ENCODE data around the gene FKBP1A.
A peak's percentile ranks its signal among the peaks of the same experiment; 100 is the strongest.
"Not testable (repeated sequence)": the region's sequence is repeated elsewhere in the genome, so short reads cannot be mapped to it uniquely, and the experiment has no call there.

Gene FKBP1A

GRCh38 chr20:1362484-1362883, 30.4 kb downstream of the FKBP1A start:
- Mint-ChIP-seq H3K9me3 (no peaks in the 10 kb centered on the region), H3K36me3 (ENCODE audit: insufficient read depth) (peaks cover 7% of the 10 kb centered on the region), H3K27me3 (no peaks in the 10 kb centered on the region), H3K4me3 (no peak overlapping the region), H3K4me1 (ENCODE audit: low read depth in 2 of 2) (peaks cover 28 to 42% of the 10 kb centered on the region in 2 donors), H3K27ac (peak overlapping the region; percentile 61 to 89)
- DNase-seq: no peak
- no peak for ATAC-seq (replicated peaks)

- peaks cover 16% of the 10 kb centered on the region for H3K36me3 Mint-ChIP-seq (ENCODE audit: insufficient read depth)
These were observed 32.6 kb downstream of the FKBP1A start for GRCh38 chr20:1360094-1360846.

GRCh38 chr20:1357921-1358671, 34.8 kb downstream of the FKBP1A start:
- no peak for DNase-seq
- peaks cover 25% of the 10 kb centered on the region for H3K36me3 Mint-ChIP-seq (ENCODE audit: insufficient read depth)
- no peaks in the 10 kb centered on the region for H3K9me3 Mint-ChIP-seq
- H3K4me1 Mint-ChIP-seq (ENCODE audit: low read depth in 2 of 2): peaks cover 8 to 16% of the 10 kb centered on the region in 2 donors
- H3K4me3 Mint-ChIP-seq: peak overlapping the region in 1 of 2 donors; percentile 23
- H3K27ac Mint-ChIP-seq: no peak overlapping the region
- ATAC-seq (replicated peaks): no peak
- H3K27me3 Mint-ChIP-seq: no peaks in the 10 kb centered on the region

More at GRCh38 chr20:1360094-1360846, 32.6 kb downstream of the FKBP1A start:
- DNase-seq: no peak
- Mint-ChIP-seq H3K9me3 (no peaks in the 10 kb centered on the region), H3K4me1 (ENCODE audit: low read depth in 2 of 2) (peaks cover 23 to 38% of the 10 kb centered on the region in 2 donors), H3K27me3 (no peaks in the 10 kb centered on the region), H3K27ac (peak overlapping the region in 1 of 2 donors; percentile 27), H3K4me3 (no peak overlapping the region)
- no peak for ATAC-seq (replicated peaks)

GRCh38 chr20:1353956-1354355, 38.9 kb downstream of the FKBP1A start:
- Mint-ChIP-seq H3K27me3 (no peaks in the 10 kb centered on the region), H3K4me1 (ENCODE audit: low read depth in 2 of 2) (peaks cover 8 to 23% of the 10 kb centered on the region in 2 donors)
- no peak for DNase-seq

GRCh38 chr20:1346315-1346969, 46.4 kb downstream of the FKBP1A start:
- peaks cover 10 to 16% of the 10 kb centered on the region in 2 donors for H3K4me1 Mint-ChIP-seq (ENCODE audit: low read depth in 2 of 2)
- ATAC-seq (replicated peaks): no peak
- H3K36me3 Mint-ChIP-seq (ENCODE audit: insufficient read depth): peaks cover 10% of the 10 kb centered on the region
- H3K4me3 Mint-ChIP-seq: no peak overlapping the region
- no peaks in the 10 kb centered on the region for H3K27me3 Mint-ChIP-seq
- no peaks in the 10 kb centered on the region for H3K9me3 Mint-ChIP-seq
- no peak for DNase-seq
- H3K27ac Mint-ChIP-seq: peak overlapping the region in 1 of 2 donors; percentile 19

More at GRCh38 chr20:1353956-1354355, 38.9 kb downstream of the FKBP1A start:
- ATAC-seq (replicated peaks): no peak
- Mint-ChIP-seq H3K4me3 (no peak overlapping the region), H3K9me3 (no peaks in the 10 kb centered on the region), H3K27ac (no peak overlapping the region), H3K36me3 (ENCODE audit: insufficient read depth) (peaks cover 38% of the 10 kb centered on the region)

- peaks cover 7 to 16% of the 10 kb centered on the region in 2 donors for H3K4me1 Mint-ChIP-seq (ENCODE audit: low read depth in 2 of 2)
- peaks cover 3% of the 10 kb centered on the region for H3K36me3 Mint-ChIP-seq (ENCODE audit: insufficient read depth)
- H3K27ac Mint-ChIP-seq: no peak overlapping the region
- no peaks in the 10 kb centered on the region for H3K27me3 Mint-ChIP-seq
- no peaks in the 10 kb centered on the region for H3K9me3 Mint-ChIP-seq
- no peak for ATAC-seq (replicated peaks)
- no peak for DNase-seq
- H3K4me3 Mint-ChIP-seq: no peak overlapping the region
These were observed 47.1 kb downstream of the FKBP1A start for GRCh38 chr20:1345756-1346093.

- H3K36me3 Mint-ChIP-seq (ENCODE audit: insufficient read depth): no peaks in the 10 kb centered on the region
- no peak overlapping the region for H3K4me3 Mint-ChIP-seq
- H3K9me3 Mint-ChIP-seq: no peaks in the 10 kb centered on the region
- H3K4me1 Mint-ChIP-seq (ENCODE audit: low read depth in 2 of 2): peaks cover 7 to 16% of the 10 kb centered on the region in 2 donors
- no peak overlapping the region for H3K27ac Mint-ChIP-seq
- no peak for DNase-seq
- H3K27me3 Mint-ChIP-seq: no peaks in the 10 kb centered on the region
- ATAC-seq (replicated peaks): no peak
These were observed 47.7 kb downstream of the FKBP1A start for GRCh38 chr20:1345030-1345755.

GRCh38 chr20:1343446-1344124, 49.3 kb downstream of the FKBP1A start:
- peaks cover 7 to 16% of the 10 kb centered on the region in 2 donors for H3K4me1 Mint-ChIP-seq (ENCODE audit: low read depth in 2 of 2)
- H3K36me3 Mint-ChIP-seq (ENCODE audit: insufficient read depth); ATAC-seq (replicated peaks); DNase-seq; H3K4me3 Mint-ChIP-seq; H3K9me3 Mint-ChIP-seq; H3K27ac Mint-ChIP-seq; H3K27me3 Mint-ChIP-seq: not testable (repeated sequence)

GRCh38 chr20:1341561-1342265, 51.1 kb downstream of the FKBP1A start:
- H3K27ac Mint-ChIP-seq: peak overlapping the region; percentile 47 to 55
- peaks cover 12 to 15% of the 10 kb centered on the region in 2 donors for H3K4me1 Mint-ChIP-seq (ENCODE audit: low read depth in 2 of 2)
- DNase-seq (no peak), ATAC-seq (replicated peaks) (no peak)
- H3K4me3 Mint-ChIP-seq: no peak overlapping the region
- no peaks in the 10 kb centered on the region for H3K9me3 Mint-ChIP-seq
- H3K27me3 Mint-ChIP-seq: no peaks in the 10 kb centered on the region
- peaks cover 4% of the 10 kb centered on the region for H3K36me3 Mint-ChIP-seq (ENCODE audit: insufficient read depth)

- Mint-ChIP-seq H3K36me3 (ENCODE audit: insufficient read depth) (peaks cover 4% of the 10 kb centered on the region), H3K9me3 (no peaks in the 10 kb centered on the region), H3K27me3 (no peaks in the 10 kb centered on the region), H3K4me1 (ENCODE audit: low read depth in 2 of 2) (peaks cover 7 to 11% of the 10 kb centered on the region in 2 donors), H3K27ac (peak overlapping the region in 1 of 2 donors; percentile 44), H3K4me3 (no peak overlapping the region)
- DNase-seq: no peak
- no peak for ATAC-seq (replicated peaks)
These were observed 54.1 kb downstream of the FKBP1A start for GRCh38 chr20:1338801-1339200.

GRCh38 chr20:1338096-1338495, 54.8 kb downstream of the FKBP1A start:
- Mint-ChIP-seq H3K27ac (peak overlapping the region in 1 of 2 donors; percentile 44), H3K4me1 (ENCODE audit: low read depth in 2 of 2) (peaks cover 7 to 11% of the 10 kb centered on the region in 2 donors), H3K27me3 (no peaks in the 10 kb centered on the region), H3K4me3 (no peak overlapping the region), H3K36me3 (ENCODE audit: insufficient read depth) (peaks cover 4% of the 10 kb centered on the region), H3K9me3 (no peaks in the 10 kb centered on the region)
- no peak for DNase-seq
- ATAC-seq (replicated peaks): no peak

- DNase-seq: no peak
- no peak overlapping the region for H3K27ac Mint-ChIP-seq
- peaks cover 7 to 11% of the 10 kb centered on the region in 2 donors for H3K4me1 Mint-ChIP-seq (ENCODE audit: low read depth in 2 of 2)
- H3K27me3 Mint-ChIP-seq: no peaks in the 10 kb centered on the region
- no peak for ATAC-seq (replicated peaks)
- H3K9me3 Mint-ChIP-seq: no peaks in the 10 kb centered on the region
- peaks cover 7% of the 10 kb centered on the region for H3K36me3 Mint-ChIP-seq (ENCODE audit: insufficient read depth)
- H3K4me3 Mint-ChIP-seq: no peak overlapping the region
These were observed 55.4 kb downstream of the FKBP1A start for GRCh38 chr20:1337441-1337840.

All from effector memory CD8-positive, alpha-beta T cell (primary cell).